ENCODE measurements around the gene FGF12. TPM values are rescaled to one million over a fixed set of nuclear protein-coding genes. Genes with fewer than 3 reads are reported as not detected.
A peak's percentile ranks its signal among the peaks of the same experiment; 100 is the strongest.

Gene FGF12
- total RNA-seq, 1 donor from 2014 or later = 450 TPM

DNA sequence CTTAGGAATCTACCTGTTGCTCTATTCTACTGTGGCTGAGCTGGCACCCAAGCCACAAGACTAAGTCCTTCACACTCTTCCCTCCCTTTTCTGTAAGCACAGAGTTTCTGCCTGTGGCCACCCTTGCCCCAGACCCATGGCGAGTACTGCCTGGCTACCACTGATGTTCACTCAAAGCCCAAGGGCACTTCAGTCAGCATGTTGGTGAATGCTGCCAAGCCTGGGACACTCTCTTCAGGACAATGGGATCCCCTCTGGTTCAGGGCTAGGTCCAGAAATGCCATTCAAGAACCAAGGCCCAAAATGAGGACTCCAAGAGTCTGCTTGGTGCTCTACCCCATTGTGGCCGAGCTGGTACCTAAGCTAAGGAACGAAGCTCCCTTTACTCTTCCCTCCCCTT lies 184.2 kb downstream of the FGF12 start:
- DNase-seq (no peak), ATAC-seq (peak; percentile 48)
- intact Hi-C loops (cut with micrococcal nuclease) = no loop called here

DNA sequence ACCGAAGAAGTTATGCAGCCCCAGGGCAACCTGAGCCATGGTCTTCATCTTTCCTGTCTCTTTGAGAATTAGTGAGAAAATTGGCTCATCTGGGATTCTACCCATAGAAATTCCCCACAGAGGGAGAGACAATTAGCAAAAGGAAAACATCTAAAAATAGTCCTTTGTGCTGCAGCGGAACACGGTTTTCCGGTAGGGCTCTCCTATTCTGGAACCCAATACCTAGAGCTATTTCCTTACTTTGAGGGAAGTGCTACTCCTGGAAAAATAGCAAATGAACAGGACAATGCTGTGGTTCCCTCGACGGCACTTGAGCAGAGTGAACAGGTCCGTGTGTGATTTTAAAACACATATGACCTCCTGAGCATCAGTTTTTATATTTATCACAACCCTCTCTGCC lies 210.5 kb downstream of the FGF12 start:
- ATAC-seq (peak; percentile 44), DNase-seq (no peak)
- intact Hi-C loops (cut with micrococcal nuclease) = no loop called here

DNA sequence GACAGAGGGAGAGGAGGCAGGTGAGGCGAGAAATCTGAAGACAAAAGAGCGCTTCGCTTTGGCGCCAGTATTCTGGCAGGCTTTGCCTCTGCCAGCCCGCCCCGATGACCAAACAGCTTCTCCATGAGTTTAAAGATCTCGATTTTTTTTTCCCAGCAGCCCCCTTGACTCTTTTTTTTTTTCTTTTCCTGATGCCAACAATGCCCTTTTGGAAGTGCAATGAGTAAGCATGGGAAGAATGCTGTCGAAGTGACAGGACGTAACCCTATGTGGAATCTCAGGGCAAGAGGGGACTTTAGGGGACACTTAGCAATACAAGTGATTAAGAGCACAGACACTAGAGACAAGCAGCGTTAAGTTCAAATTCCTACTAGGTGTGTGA lies 211.7 kb downstream of the FGF12 start:
- no peak for DNase-seq
- peak; percentile 38 for ATAC-seq
- intact Hi-C loops (cut with micrococcal nuclease) = no loop called here

GRCh38 chr3:192514754-192515663 lies 212.3 kb downstream of the FGF12 start:
- DNase-seq (peak; percentile 42), ATAC-seq (peak; percentile 29)
- intact Hi-C loops (cut with micrococcal nuclease) = no loop called here

GRCh38 chr3:192514081-192514753 lies 213.1 kb downstream of the FGF12 start:
- no peak for ATAC-seq
- DNase-seq = peak; percentile 16
- intact Hi-C loops (cut with micrococcal nuclease) = no loop called here

- no peak for ATAC-seq
- intact Hi-C loops (cut with micrococcal nuclease) = no loop called here
- DNase-seq = no peak
Observed at GRCh38 chr3:192505731-192506130, 221.6 kb downstream of the FGF12 start.

DNA sequence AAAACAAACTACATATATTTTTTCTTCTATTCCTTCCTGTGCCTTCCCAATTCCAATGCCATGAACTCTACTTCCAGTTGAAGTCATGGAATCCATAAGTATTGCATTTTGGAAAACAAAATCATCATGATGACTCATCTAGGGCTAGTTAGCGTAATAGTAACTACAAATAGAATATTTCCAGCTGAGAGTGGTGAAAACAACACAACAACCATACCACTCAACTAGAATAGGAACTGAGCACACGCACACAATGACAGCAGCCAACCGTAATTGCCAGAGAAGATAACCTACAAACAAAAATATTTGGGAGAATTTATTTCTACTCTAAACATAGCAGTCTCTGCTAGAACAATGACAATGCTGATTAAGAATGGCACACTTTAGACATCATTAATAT lies 225.9 kb downstream of the FGF12 start:
- DNase-seq = no peak
- intact Hi-C loops (cut with micrococcal nuclease) = no loop called here
- ATAC-seq = peak; percentile 79

DNA sequence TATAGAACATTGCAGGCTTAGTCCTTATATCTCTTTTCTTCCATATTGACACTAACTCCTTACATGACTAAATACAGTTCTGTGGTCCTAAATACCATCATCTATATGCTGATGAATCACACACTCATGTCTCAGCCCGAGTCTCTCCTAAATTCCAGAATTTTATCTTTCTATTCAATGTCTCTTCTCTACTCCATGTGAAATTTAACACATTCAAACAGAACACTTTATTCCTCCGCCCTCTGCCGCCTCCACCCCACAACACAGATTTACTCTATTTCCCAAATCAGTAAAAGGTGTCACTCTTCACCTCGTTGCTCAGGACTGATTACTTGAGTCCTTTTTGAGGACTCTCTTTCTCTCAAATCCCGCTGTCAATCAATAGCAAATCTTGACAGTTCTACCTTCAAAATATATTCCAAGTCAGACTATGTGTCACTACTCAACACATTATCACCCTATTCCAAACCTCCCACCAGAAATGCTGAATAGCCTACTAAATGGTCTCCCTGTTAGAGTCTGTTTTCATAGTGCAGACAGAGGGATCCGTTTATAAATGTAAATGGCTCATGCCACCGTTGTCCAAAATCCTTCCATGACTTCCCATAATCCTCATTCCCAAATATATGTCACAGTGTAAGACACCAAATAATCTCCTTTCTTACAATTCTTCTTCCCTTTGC lies 230.3 kb downstream of the FGF12 start:
- intact Hi-C loops (cut with micrococcal nuclease) = no loop called here
- ATAC-seq = no peak
- no peak for DNase-seq

DNA sequence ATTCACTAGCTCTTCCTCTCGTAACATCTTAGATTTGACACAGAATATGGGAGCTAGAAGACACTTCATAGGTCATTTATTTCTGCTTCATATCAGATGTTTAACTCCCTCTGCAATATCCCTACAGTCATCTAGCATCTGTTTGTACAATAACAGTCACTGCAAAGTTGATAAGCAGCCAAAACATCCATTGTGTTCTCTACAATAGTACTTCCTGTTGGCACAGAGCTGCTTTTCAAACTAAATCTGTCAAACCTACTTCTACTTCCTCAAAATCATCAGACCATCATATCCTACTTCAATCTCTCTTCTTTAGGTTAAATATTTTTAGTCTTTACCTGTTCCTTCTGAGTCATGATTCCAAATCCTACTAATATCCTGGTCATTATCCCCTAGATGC lies 233.2 kb downstream of the FGF12 start:
- intact Hi-C loops (cut with micrococcal nuclease) = no loop called here
- DNase-seq = no peak
- peak; percentile 42 for ATAC-seq

GRCh38 chr3:192490720-192491119 lies 236.6 kb downstream of the FGF12 start:
- peak; percentile 29 for ATAC-seq
- intact Hi-C loops (cut with micrococcal nuclease) = no loop called here
- DNase-seq = no peak

- intact Hi-C loops (cut with micrococcal nuclease) = loop anchor here (10.0 kb wide), 1 partner anchor 75 kb away; no protein-coding TSS in a partner anchor
Observed at GRCh38 chr3:192489579-192489978, 237.8 kb downstream of the FGF12 start.

GRCh38 chr3:192487033-192487432 lies 240.3 kb downstream of the FGF12 start:
- ATAC-seq (peak; percentile 16), DNase-seq (no peak)
- intact Hi-C loops (cut with micrococcal nuclease) = loop anchor here (10.0 kb wide), 1 partner anchor 78 kb away; no protein-coding TSS in a partner anchor

More at GRCh38 chr3:192489579-192489978, 237.8 kb downstream of the FGF12 start:
- DNase-seq (no peak), ATAC-seq (peak; percentile 86)

- no peak for DNase-seq
- intact Hi-C loops (cut with micrococcal nuclease) = loop anchor here (10.0 kb wide), 1 partner anchor 82 kb away; no protein-coding TSS in a partner anchor
- ATAC-seq = no peak
Observed at GRCh38 chr3:192482809-192483208, 244.5 kb downstream of the FGF12 start.

DNA sequence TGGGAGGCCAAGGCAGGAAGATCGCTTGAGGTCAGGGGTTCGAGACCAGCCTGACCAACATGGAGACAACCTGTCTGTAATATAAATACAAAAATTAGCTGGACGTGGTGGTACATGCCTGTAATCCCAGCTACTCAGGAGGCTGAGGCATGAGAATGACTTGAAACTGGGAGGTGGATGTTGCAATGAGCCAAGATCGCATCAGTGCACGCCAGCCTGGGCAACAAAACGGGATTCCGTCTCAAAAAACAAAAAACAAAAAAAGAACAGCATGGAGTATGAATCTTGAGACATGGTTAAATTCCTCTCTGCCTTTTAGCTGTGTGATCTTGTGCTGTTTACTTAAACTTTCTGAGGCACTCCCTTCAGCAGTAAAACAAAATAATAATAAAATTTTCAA lies 244.9 kb downstream of the FGF12 start:
- DNase-seq (no peak), ATAC-seq (no peak)
- intact Hi-C loops (cut with micrococcal nuclease) = loop anchor here (10.0 kb wide), 1 partner anchor 82 kb away; no protein-coding TSS in a partner anchor

GRCh38 chr3:192481638-192482037 lies 245.7 kb downstream of the FGF12 start:
- ATAC-seq (no peak), DNase-seq (no peak)
- intact Hi-C loops (cut with micrococcal nuclease) = loop anchor here (10.0 kb wide), 1 partner anchor 83 kb away; no protein-coding TSS in a partner anchor

GRCh38 chr3:192467230-192468140 lies 259.9 kb downstream of the FGF12 start:
- DNase-seq = peak; percentile 37
- intact Hi-C loops (cut with micrococcal nuclease) = loop anchor here (10.0 kb wide), 1 partner anchor 337 kb away; no protein-coding TSS in a partner anchor
- ATAC-seq = peak; percentile 73

GRCh38 chr3:192449036-192449435 lies 278.3 kb downstream of the FGF12 start:
- ATAC-seq = no peak
- DNase-seq = no peak
- intact Hi-C loops (cut with micrococcal nuclease) = loop anchor here (10.0 kb wide), 1 partner anchor 1024 kb away; no protein-coding TSS in a partner anchor

Measured in left ventricle myocardium superior (tissue), 1 donor.